NCI-H2081 (cell line): ENCODE measurements around the gene PSMD5.

ENCODE experiments used
- DNase-seq, 2 experiments: peaks; one replicate each; lab custom pipeline; 2025; lab: John Stamatoyannopoulos, UW

PSMD5 gene

GRCh38 chr9:120842685-120843485, at the start of gene PSMD5:
TSS of gene PSMD5 (minus strand) at chr9:120842922. CDS start at chr9:120842909, 13 bp downstream.
- DNase-seq, result peak; percentile 98 to 99

- DNase-seq, result no peak
Observed at GRCh38 chr9:120891884-120892747, 49.4 kb upstream of the PSMD5 start.

- no peak for DNase-seq
Observed at GRCh38 chr9:120891245-120891883, 48.6 kb upstream of the PSMD5 start.

- no peak for DNase-seq
Observed at GRCh38 chr9:120890320-120891244, 47.9 kb upstream of the PSMD5 start.

- DNase-seq, result peak in 1 of 2 experiments; percentile 26
Observed at GRCh38 chr9:120889606-120890271, 47.0 kb upstream of the PSMD5 start.

GRCh38 chr9:120888626-120889025, 45.9 kb upstream of the PSMD5 start:
- DNase-seq, result no peak

- no peak for DNase-seq
Observed at GRCh38 chr9:120886490-120886967, 43.8 kb upstream of the PSMD5 start.

GRCh38 chr9:120885958-120886357, 43.2 kb upstream of the PSMD5 start:
- DNase-seq, result no peak

GRCh38 chr9:120885457-120885856, 42.7 kb upstream of the PSMD5 start:
- no peak for DNase-seq

- DNase-seq, result no peak
Observed at GRCh38 chr9:120883608-120883996, 40.9 kb upstream of the PSMD5 start.

- no peak for DNase-seq
Observed at GRCh38 chr9:120882935-120883607, 40.3 kb upstream of the PSMD5 start.

- no peak for DNase-seq
Observed at GRCh38 chr9:120879446-120879845, 36.7 kb upstream of the PSMD5 start.

GRCh38 chr9:120878188-120879130, 35.7 kb upstream of the PSMD5 start:
- no peak for DNase-seq

- DNase-seq, result peak; percentile 82 to 88
Observed at GRCh38 chr9:120877276-120878034, 34.7 kb upstream of the PSMD5 start.

- peak in 1 of 2 experiments; percentile 42 for DNase-seq
Observed at GRCh38 chr9:120876842-120877240, 34.1 kb upstream of the PSMD5 start, which contains the start of gene PHF19. TSS of gene PHF19 (minus strand) at chr9:120877188. CDS start at chr9:120874741, 2,447 bp downstream.

- DNase-seq, result peak; percentile 92
Observed at GRCh38 chr9:120875954-120876841, 33.5 kb upstream of the PSMD5 start.

- DNase-seq, result no peak
Observed at GRCh38 chr9:120875643-120875953, 32.9 kb upstream of the PSMD5 start.
